IgD-negative memory B cell (primary cell): ENCODE results near the gene LRP5. TPM values are rescaled to one million over a fixed set of nuclear protein-coding genes. Genes with fewer than 3 reads are reported as not detected.
"Not testable (repeated sequence)": the region's sequence is repeated elsewhere in the genome, so short reads cannot be mapped to it uniquely, and the experiment has no call there.

Experiments used
- H3K27ac Mint-ChIP-seq, 3 donors: one replicate each; pipeline ENCODE4 v1.8.0; 2020 to 2022; ENCODE audit warnings: mild to moderate bottlenecking in 3 of 3, mixed read lengths in 3 of 3, moderate library complexity in 1 of 3
- H3K27me3 Mint-ChIP-seq: one replicate; pipeline ENCODE4 v1.8.0; 2021; ENCODE audit warnings: mixed read lengths
- H3K36me3 Mint-ChIP-seq: one replicate; pipeline ENCODE4 v1.8.0; 2020; ENCODE audit warnings: mild to moderate bottlenecking, mixed read lengths
- H3K4me1 Mint-ChIP-seq, 3 donors: one replicate each; pipeline ENCODE4 v1.8.0; 2020 to 2022; ENCODE audit warnings: mixed read lengths in 3 of 3, mild to moderate bottlenecking in 1 of 3
- H3K4me3 Mint-ChIP-seq, 4 donors: one replicate each; pipeline ENCODE4 v1.8.0; 2020 to 2022; ENCODE audit warnings: mild to moderate bottlenecking in 4 of 4, mixed read lengths in 4 of 4, moderate library complexity in 3 of 4
- H3K9me3 Mint-ChIP-seq, 3 donors: one replicate each; pipeline ENCODE4 v1.8.0; 2020 to 2021; ENCODE audit warnings: mixed read lengths in 3 of 3, mild to moderate bottlenecking in 1 of 3
- polyA plus RNA-seq: library from polyadenylated mRNA; unstranded; fragments of 300-500 nt; fragmentation: Illumina TruSeq; gene quantifications from one replicate; pipeline ENCODE4 v1.2.3, GENCODE V29; 2021

The LRP5 gene
- polyA plus RNA-seq, 1 donor from 2014 or later = 1.0 TPM

- Mint-ChIP-seq H3K4me1 (peaks cover 16 to 28% (median 19%) of the 10 kb centered on the region in 3 donors), H3K36me3 (no peaks in the 10 kb centered on the region), H3K4me3 (no peak overlapping the region)
Observed at GRCh38 chr11:68297052-68297378, 15.4 kb upstream of the LRP5 start.

GRCh38 chr11:68297494-68297811, 14.9 kb upstream of the LRP5 start:
- H3K27me3 Mint-ChIP-seq = no peaks in the 10 kb centered on the region
- no peaks in the 10 kb centered on the region for H3K36me3 Mint-ChIP-seq
- H3K4me1 Mint-ChIP-seq = peaks cover 16 to 27% (median 18%) of the 10 kb centered on the region in 3 donors
- no peaks in the 10 kb centered on the region for H3K9me3 Mint-ChIP-seq
- peak overlapping the region in 2 of 4 donors; percentile 23 to 83 for H3K4me3 Mint-ChIP-seq
- no peak overlapping the region for H3K27ac Mint-ChIP-seq

More at GRCh38 chr11:68297052-68297378, 15.4 kb upstream of the LRP5 start:
- Mint-ChIP-seq H3K9me3 (no peaks in the 10 kb centered on the region), H3K27me3 (no peaks in the 10 kb centered on the region), H3K27ac (no peak overlapping the region)

- Mint-ChIP-seq H3K36me3 (no peaks in the 10 kb centered on the region), H3K27me3 (no peaks in the 10 kb centered on the region), H3K27ac (no peak overlapping the region), H3K4me3 (peak overlapping the region in 2 of 4 donors; percentile 23 to 83), H3K4me1 (peaks cover 12 to 21% (median 15%) of the 10 kb centered on the region in 3 donors), H3K9me3 (no peaks in the 10 kb centered on the region)
Observed at GRCh38 chr11:68297812-68298658, 14.4 kb upstream of the LRP5 start.

- no peak overlapping the region for H3K4me3 Mint-ChIP-seq
- H3K9me3 Mint-ChIP-seq = no peaks in the 10 kb centered on the region
- no peak overlapping the region for H3K27ac Mint-ChIP-seq
- no peaks in the 10 kb centered on the region for H3K27me3 Mint-ChIP-seq
- peaks cover 3 to 12% (median 11%) of the 10 kb centered on the region in 3 donors for H3K4me1 Mint-ChIP-seq
- no peaks in the 10 kb centered on the region for H3K36me3 Mint-ChIP-seq
Observed at GRCh38 chr11:68298659-68299516, 13.5 kb upstream of the LRP5 start.

GRCh38 chr11:68299517-68299879, 12.9 kb upstream of the LRP5 start:
- peak overlapping the region in 1 of 4 donors; percentile 27 for H3K4me3 Mint-ChIP-seq

GRCh38 chr11:68300076-68300830, 12.1 kb upstream of the LRP5 start:
- no peak overlapping the region for H3K27ac Mint-ChIP-seq
- H3K9me3 Mint-ChIP-seq = peaks cover 0 to 2% (median 0%) of the 10 kb centered on the region in 3 donors
- H3K4me1 Mint-ChIP-seq = peaks cover 3 to 15% (median 9%) of the 10 kb centered on the region in 3 donors
- no peak overlapping the region for H3K4me3 Mint-ChIP-seq
- no peaks in the 10 kb centered on the region for H3K27me3 Mint-ChIP-seq
- no peaks in the 10 kb centered on the region for H3K36me3 Mint-ChIP-seq

More at GRCh38 chr11:68299517-68299879, 12.9 kb upstream of the LRP5 start:
- not testable (repeated sequence) for H3K27ac Mint-ChIP-seq, H3K9me3 Mint-ChIP-seq, H3K27me3 Mint-ChIP-seq, H3K36me3 Mint-ChIP-seq
- H3K4me1 Mint-ChIP-seq = peaks cover 3 to 13% (median 9%) of the 10 kb centered on the region in 3 donors

GRCh38 chr11:68302256-68302655, 10.1 kb upstream of the LRP5 start:
- H3K27ac Mint-ChIP-seq = no peak overlapping the region
- peaks cover 3 to 11% (median 5%) of the 10 kb centered on the region in 3 donors for H3K4me1 Mint-ChIP-seq
- no peaks in the 10 kb centered on the region for H3K27me3 Mint-ChIP-seq
- peaks cover 0 to 2% (median 0%) of the 10 kb centered on the region in 3 donors for H3K9me3 Mint-ChIP-seq
- no peak overlapping the region for H3K4me3 Mint-ChIP-seq
- no peaks in the 10 kb centered on the region for H3K36me3 Mint-ChIP-seq

GRCh38 chr11:68302670-68303069, 9.7 kb upstream of the LRP5 start:
- H3K4me1 Mint-ChIP-seq = peaks cover 3 to 11% (median 5%) of the 10 kb centered on the region in 3 donors
- H3K27me3 Mint-ChIP-seq = no peaks in the 10 kb centered on the region
- H3K36me3 Mint-ChIP-seq = no peaks in the 10 kb centered on the region
- no peak overlapping the region for H3K4me3 Mint-ChIP-seq
- H3K27ac Mint-ChIP-seq = no peak overlapping the region
- H3K9me3 Mint-ChIP-seq = peaks cover 0 to 2% (median 0%) of the 10 kb centered on the region in 3 donors

GRCh38 chr11:68303083-68303482, 9.3 kb upstream of the LRP5 start:
- Mint-ChIP-seq H3K36me3 (no peaks in the 10 kb centered on the region), H3K27ac (no peak overlapping the region), H3K4me1 (peaks cover 0 to 9% (median under 1%) of the 10 kb centered on the region in 3 donors), H3K9me3 (peaks cover 0 to 2% (median 0%) of the 10 kb centered on the region in 3 donors), H3K27me3 (no peaks in the 10 kb centered on the region), H3K4me3 (no peak overlapping the region)

- Mint-ChIP-seq H3K36me3 (no peaks in the 10 kb centered on the region), H3K4me1 (peaks cover 0 to 9% (median 0%) of the 10 kb centered on the region in 3 donors), H3K4me3 (no peak overlapping the region), H3K27ac (no peak overlapping the region), H3K27me3 (no peaks in the 10 kb centered on the region), H3K9me3 (peaks cover 0 to 2% (median 0%) of the 10 kb centered on the region in 3 donors)
Observed at GRCh38 chr11:68303982-68304780, 8.2 kb upstream of the LRP5 start.

GRCh38 chr11:68306636-68307035, 5.8 kb upstream of the LRP5 start:
- Mint-ChIP-seq H3K4me1 (peaks cover 0 to 9% (median 6%) of the 10 kb centered on the region in 3 donors), H3K27ac (no peak overlapping the region), H3K27me3 (no peaks in the 10 kb centered on the region), H3K9me3 (peaks cover 0 to 2% (median 0%) of the 10 kb centered on the region in 3 donors), H3K4me3 (no peak overlapping the region), H3K36me3 (no peaks in the 10 kb centered on the region)

GRCh38 chr11:68308068-68308467, 4.3 kb upstream of the LRP5 start:
- Mint-ChIP-seq H3K27me3 (no peaks in the 10 kb centered on the region), H3K4me1 (peaks cover 0 to 9% (median 6%) of the 10 kb centered on the region in 3 donors), H3K9me3 (peaks cover 0 to 2% (median 0%) of the 10 kb centered on the region in 3 donors), H3K4me3 (no peak overlapping the region), H3K36me3 (no peaks in the 10 kb centered on the region), H3K27ac (no peak overlapping the region)

GRCh38 chr11:68309621-68310185, 2.7 kb upstream of the LRP5 start:
- H3K27ac Mint-ChIP-seq = no peak overlapping the region

More at GRCh38 chr11:68309621-68310185, 2.7 kb upstream of the LRP5 start:
- Mint-ChIP-seq H3K36me3 (no peaks in the 10 kb centered on the region), H3K4me1 (peaks cover 7 to 14% (median 12%) of the 10 kb centered on the region in 3 donors), H3K4me3 (peak overlapping the region in 3 of 4 donors; percentile 0 to 84 (median 55)), H3K27me3 (peaks cover 5% of the 10 kb centered on the region), H3K9me3 (no peaks in the 10 kb centered on the region)
